ENCODE results near the gene ZNF609. TPM values are rescaled to one million over a fixed set of nuclear protein-coding genes. Genes with fewer than 3 reads are reported as not detected.
A peak's percentile ranks its signal among the peaks of the same experiment; 100 is the strongest.
"Not testable (repeated sequence)": the region's sequence is repeated elsewhere in the genome, so short reads cannot be mapped to it uniquely, and the experiment has no call there.

Gene ZNF609
- total RNA-seq, 1 donor from 2014 or later: 21.7 TPM

DNA sequence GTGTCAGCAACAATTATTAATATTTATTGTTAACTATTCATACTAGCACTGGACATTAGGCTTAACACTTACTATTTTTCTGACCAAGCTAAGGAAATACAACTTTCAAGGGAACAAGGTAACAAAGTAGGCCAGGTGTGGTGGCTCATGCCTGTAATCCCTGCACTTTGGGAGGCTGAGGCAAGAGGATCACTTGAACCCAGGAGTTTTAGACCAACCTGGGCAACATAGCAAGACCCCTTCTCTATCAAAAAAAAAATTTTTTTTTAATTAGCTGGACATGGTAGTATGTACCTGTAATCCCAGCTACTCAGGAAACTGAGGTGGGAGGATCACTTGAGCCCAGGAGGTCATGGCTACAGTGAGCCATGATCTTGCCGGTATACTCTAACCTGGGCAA is 183.3 kb downstream of the ZNF609 start:
- DNase-seq (ENCODE audit: low read depth, low spot score): no peak

DNA sequence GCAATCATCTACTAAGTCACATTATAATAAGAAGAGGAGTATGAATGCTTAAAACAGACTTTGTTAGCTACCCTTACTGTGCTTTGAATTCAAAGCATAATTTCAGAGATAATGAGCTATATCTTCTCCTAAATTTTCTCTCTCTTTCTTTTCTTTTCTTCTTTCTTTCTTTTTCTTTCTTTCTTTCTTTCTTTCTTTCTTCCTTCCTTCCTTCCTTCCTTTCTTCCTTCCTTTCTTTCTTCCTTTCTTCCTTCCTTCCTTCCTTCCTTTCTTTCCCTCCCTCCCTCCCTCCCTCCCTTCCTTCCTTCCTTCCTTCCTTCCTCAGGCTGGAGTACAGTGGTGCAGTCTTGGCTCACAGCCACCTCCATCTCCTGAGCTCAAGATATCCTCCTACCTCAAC is 184.4 kb downstream of the ZNF609 start:
- not testable (repeated sequence) for DNase-seq (ENCODE audit: low read depth, low spot score)

GRCh38 chr15:64645995-64646394 is 185.6 kb downstream of the ZNF609 start:
- no peak for DNase-seq (ENCODE audit: low read depth, low spot score)

DNA sequence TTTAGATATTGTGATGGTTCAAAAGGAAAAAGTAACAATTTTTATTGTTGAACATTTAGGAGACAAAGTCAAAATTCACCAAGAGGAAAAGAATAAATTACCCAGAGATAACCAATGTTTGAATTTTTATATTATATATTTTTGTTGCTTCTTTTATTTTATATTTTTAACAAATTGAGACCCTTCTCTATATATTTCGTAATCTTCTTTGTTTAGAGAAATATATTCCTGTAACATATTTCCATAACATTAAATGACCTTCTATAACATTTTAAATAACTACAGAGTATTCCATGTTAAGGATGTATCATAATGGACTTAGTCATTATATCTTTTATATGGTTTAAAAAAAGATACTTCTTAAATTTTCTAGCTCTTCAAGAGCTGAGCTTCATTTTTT is 187.0 kb downstream of the ZNF609 start:
- no peak for DNase-seq (ENCODE audit: low read depth, low spot score)

- DNase-seq (ENCODE audit: low read depth, low spot score): no peak
Observed at GRCh38 chr15:64650552-64650951, 190.2 kb downstream of the ZNF609 start.

- DNase-seq (ENCODE audit: low read depth, low spot score): no peak
Observed at GRCh38 chr15:64651601-64652191, 191.3 kb downstream of the ZNF609 start.

DNA sequence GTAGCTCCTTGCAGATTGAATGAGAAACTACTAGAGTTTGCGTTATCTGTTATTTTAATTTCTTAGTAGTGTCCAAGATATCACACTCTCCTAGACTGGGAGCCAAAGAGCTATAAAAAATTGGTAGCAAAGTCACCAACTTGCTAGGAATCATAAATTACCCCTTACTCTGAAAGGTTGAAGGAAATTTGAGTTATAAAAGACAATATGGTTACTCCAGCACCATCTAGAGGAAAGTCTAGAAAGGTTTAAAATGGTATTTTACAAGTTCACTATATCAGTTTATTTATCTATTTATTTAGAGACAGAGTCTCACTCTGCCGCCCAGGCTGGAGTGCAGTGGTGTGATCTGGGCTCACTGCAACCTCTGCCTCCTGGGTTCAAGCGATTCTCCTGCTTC is 193.4 kb downstream of the ZNF609 start:
- DNase-seq (ENCODE audit: low read depth, low spot score): no peak

GRCh38 chr15:64656508-64656907 is 196.1 kb downstream of the ZNF609 start:
- no peak for DNase-seq (ENCODE audit: low read depth, low spot score)

GRCh38 chr15:64665179-64665578 is 204.8 kb downstream of the ZNF609 start:
- DNase-seq (ENCODE audit: low read depth, low spot score): no peak

GRCh38 chr15:64667736-64668161 is 207.4 kb downstream of the ZNF609 start:
- no peak for DNase-seq (ENCODE audit: low read depth, low spot score)

GRCh38 chr15:64673866-64674265 is 213.5 kb downstream of the ZNF609 start:
- no peak for DNase-seq (ENCODE audit: low read depth, low spot score)

GRCh38 chr15:64678126-64678819 is 217.9 kb downstream of the ZNF609 start:
- no peak for DNase-seq (ENCODE audit: low read depth, low spot score)

- no peak for DNase-seq (ENCODE audit: low read depth, low spot score)
Observed at GRCh38 chr15:64680097-64680496, 219.7 kb downstream of the ZNF609 start.

DNA sequence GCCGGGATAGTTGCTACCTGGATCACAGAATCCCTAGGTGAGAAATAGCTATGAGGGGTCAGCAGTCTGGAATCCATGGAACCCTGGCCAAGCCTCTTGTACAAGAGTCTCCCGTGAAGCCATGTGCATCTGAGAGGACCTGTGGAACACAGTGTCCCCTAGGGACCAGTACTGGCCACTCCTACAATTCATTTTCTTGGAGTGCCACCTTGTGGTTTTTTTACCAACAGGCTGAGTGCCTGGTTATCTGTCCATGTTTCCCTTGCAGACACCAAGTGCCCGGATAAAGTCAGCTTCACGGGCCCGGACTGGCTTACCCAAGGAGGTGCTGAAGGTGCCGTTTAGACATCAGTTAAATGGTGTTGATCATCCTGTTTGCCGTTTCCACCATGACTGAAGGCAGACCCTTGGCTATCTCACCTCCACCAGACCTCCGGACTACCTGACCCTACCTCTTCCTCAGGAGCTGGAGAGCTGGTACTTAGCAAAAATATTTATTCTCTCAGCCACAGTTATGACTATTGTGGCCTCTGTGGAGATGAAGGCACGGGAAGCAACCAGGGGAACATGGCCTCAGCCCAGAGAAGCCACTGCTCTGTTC is 221.1 kb downstream of the ZNF609 start:
- DNase-seq (ENCODE audit: low read depth, low spot score): peak; percentile 48

DNA sequence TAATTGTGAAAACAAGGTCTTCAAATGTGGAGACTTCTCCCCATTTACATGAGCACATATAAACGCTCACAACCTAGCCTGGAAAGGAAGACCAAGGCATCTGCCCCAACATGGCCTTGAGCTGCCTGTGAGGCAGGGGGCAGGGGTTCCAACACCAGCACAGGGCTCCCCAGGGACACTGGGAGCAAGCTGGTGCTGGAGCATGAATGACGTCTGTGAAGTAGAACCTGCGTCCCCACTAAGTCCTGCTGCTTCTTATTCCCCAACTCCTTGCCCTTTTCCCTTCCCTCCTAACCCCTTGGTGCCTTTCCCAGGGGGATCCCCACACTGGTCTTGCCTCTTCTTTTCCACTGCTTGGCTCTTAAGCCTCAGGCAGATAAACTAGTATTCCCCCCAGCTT is 221.9 kb downstream of the ZNF609 start:
- no peak for DNase-seq (ENCODE audit: low read depth, low spot score)

GRCh38 chr15:64683378-64683777 is 223.0 kb downstream of the ZNF609 start:
- no peak for DNase-seq (ENCODE audit: low read depth, low spot score)

DNA sequence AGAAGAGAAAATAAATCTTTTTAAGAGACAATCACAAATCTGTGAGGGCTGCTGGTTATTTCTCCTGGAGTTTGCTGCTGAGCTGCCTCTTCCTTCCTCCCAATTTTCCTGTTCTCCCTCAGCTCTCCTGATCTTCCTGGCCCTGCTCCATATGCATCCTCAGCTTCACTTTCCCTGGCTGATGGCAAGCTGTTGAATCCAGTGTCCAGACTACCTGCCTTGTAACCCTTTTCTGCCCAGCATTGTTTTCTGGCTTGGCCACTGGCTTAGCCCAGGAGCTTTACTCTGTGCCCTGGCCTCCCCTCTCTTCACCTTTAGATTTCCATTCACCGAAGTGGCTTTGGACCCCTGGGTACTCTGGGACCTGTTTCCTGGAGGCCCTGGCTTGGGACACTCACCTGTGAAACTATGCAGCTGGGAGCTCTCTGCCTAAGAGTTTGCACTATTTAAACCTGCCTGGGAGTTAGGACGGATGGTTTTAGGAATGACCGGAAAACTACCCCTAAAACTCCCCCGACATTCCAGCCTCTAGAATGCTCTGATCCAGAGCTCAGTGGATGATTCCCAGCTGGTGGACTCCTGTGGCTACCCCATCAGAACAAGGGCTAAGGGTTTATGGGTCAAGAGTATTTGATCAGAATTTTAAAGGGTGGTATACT is 225.0 kb downstream of the ZNF609 start:
- no peak for DNase-seq (ENCODE audit: low read depth, low spot score)

DNA sequence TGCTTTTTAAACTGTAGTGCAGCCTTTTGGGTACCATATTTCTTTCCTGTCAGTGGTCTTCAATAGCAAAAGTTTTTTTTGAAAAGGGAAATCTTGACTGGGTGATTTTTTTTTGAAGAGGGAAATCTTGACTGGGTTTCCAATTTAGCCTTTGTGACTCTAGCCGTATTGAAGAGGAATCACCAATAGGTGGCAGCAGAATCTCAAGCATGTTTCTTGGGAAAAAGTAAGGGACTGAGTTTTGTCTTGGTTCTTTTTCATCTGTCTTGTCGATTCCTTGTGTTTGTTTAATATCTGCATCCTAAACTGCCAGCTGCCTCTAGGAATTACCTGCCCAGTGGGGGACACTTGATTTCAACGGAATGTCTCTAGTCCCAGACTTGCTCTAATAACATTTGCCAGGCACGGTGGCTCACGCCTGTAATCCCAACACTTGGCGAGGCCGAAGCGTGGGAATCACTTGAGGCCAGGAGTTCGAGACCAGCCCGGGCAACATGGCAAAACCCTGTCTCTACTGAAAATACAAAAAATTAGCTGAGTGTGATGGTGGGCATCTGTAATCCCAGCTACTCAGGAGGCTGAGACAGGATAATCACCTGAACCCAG is 225.9 kb downstream of the ZNF609 start:
- DNase-seq (ENCODE audit: low read depth, low spot score): no peak

DNA sequence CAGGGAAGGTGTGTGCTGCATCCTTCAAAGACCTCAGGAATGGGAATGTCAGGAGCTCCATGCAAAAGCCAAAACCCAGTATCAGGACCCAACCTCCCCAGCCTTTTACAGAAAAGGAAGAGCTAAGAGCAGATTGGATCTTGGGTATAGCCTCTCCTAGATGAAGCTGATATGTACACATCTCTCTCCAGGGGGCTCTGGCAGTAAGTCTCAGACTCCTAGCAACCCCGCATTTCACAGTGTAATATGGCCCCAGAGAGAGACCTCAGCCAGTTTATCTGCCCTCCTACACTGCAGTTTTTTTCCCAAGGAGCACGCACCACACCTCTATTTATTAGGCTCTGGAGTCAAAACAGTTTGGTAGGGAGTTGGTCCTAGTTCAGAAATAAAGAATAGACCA is 226.8 kb downstream of the ZNF609 start:
- no peak for DNase-seq (ENCODE audit: low read depth, low spot score)

DNA sequence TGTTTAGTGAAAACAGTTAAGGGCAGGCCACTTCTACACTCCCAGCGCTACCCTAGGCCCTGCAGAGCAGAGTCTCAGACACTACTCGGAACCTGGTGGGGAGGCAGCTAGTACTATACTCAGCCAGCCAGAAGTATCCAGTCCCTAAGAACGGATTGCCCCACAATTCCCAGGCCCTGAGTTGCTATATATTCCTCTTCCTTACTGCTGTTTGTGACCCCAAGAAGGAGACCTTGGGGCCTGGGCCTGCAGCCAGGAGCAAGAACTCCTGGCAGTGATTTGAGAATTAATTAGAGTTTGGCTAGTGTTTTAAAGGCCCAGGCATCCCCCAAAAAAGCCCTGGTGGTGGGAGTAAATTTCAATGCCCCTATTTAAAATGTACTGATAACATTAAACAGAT is 227.3 kb downstream of the ZNF609 start:
- no peak for DNase-seq (ENCODE audit: low read depth, low spot score)

GRCh38 chr15:64688770-64689169 is 228.4 kb downstream of the ZNF609 start:
- no peak for DNase-seq (ENCODE audit: low read depth, low spot score)

GRCh38 chr15:64690008-64690407 is 229.6 kb downstream of the ZNF609 start:
- DNase-seq (ENCODE audit: low read depth, low spot score): no peak
